GM10248 (cell line): ENCODE results near the gene IL17RD.

Experiments used
- CTCF ChIA-PET: fragments of 300-600 bp; sonication (Branson Sonifier 250); formaldehyde crosslinking; extraction: SDS; loops from one replicate; lab custom pipeline; 2021; ENCODE audit warnings: antibody characterized with exemption; lab: Yijun Ruan, JAX
- POLR2A ChIA-PET: fragments of 350-650 bp; sonication (Branson Sonifier 250); formaldehyde crosslinking; extraction: SDS; loops from one replicate; lab custom pipeline; 2020; ENCODE audit warnings: antibody characterized with exemption; lab: Yijun Ruan, JAX
- DNase-seq: peaks from one replicate; pipeline ENCODE4 v3.0.0; 2012; ENCODE audit errors: extremely low spot score
- CTCF ChIP-seq: IDR thresholded peaks from 2 replicates; pipeline ENCODE4 v1.5.1; 2012; ENCODE audit warnings: mild to moderate bottlenecking, low read depth; ENCODE audit errors: extremely low read depth, missing control alignments, control extremely low read depth

The IL17RD gene

DNA sequence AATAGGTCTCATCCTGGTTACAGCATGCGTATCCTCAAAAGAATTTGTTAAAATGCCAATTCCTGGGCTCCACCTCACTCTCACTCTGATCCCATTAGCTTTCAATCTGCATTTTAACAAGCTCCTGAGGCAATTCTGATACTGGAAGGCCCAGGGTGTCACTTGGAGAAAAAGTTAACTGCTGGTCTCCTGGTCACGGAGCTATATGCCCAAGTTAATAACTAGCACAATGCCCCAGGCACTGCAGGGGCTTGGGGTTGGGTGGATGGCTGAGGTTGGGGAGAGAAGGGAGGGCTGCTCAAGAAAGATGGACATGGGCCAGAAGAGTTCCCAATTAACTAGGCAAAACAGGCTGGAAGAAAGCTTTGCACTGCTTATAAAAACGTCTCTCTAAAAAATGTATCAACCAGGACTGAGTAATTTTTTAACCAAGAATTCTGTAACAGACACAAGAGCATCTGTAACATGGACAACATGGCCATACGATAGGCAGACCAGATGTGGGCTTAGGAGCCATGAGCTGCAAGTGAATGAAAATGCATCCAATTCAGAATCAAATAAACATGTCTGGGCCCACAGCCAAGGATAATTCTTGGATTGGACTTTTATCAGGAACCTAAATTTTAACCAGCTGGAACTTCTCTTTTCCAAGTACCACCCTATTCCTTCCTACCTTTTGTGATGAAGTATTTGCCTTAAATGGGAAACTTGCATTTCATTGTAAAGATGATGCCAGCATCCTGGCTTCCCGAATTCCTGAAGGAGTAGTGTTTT is 4.2 kb downstream of the IL17RD start:
- no peak for DNase-seq
- CTCF ChIA-PET: interaction anchor here (0.8 to 3.0 kb wide), 3 partner anchors 8 to 13 kb away, joined by 3 to 10 read pairs (median 9); no protein-coding TSS in a partner anchor
- no peak for TF ChIP-seq CTCF
- POLR2A ChIA-PET: no interaction called here

DNA sequence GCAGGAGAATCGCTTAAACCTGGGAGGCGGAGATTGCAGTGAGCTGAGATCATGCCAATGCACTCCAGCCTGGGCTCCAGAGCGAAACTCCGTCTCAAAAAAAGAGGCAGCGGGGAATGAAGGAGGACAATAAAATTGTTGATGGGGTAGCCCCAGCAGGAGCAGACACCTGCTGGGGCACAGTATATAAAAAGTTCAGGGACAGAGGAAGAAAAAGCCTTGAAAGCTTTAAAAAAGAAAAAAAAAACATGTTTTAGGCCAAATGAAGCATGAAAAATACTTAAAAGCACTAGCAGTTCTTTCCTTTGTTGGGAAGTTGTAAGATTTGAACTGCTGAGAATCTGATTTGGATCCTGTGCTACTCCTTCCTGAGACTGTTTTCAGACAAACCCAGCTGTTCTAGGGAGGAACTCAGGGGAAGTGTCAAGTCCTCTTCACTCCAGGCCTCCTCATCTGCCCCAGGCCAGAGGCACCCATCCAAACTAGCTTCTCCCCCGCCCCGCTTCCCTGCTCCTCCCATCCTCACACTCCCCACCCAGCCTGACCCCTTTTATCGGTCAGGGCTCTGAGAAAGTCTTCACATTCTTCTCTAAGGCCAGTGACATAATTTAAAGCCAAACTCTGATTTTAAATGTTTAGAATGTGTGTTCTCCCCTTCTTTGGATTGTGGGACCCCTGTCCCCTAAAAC is 4.9 kb downstream of the IL17RD start:
- POLR2A ChIA-PET: no interaction called here
- CTCF ChIA-PET: interaction anchor here (0.8 to 3.0 kb wide), 5 partner anchors 9 to 60 kb away, joined by 3 to 10 read pairs (median 7); no protein-coding TSS in a partner anchor
- DNase-seq: no peak
- TF ChIP-seq CTCF: no peak

DNA sequence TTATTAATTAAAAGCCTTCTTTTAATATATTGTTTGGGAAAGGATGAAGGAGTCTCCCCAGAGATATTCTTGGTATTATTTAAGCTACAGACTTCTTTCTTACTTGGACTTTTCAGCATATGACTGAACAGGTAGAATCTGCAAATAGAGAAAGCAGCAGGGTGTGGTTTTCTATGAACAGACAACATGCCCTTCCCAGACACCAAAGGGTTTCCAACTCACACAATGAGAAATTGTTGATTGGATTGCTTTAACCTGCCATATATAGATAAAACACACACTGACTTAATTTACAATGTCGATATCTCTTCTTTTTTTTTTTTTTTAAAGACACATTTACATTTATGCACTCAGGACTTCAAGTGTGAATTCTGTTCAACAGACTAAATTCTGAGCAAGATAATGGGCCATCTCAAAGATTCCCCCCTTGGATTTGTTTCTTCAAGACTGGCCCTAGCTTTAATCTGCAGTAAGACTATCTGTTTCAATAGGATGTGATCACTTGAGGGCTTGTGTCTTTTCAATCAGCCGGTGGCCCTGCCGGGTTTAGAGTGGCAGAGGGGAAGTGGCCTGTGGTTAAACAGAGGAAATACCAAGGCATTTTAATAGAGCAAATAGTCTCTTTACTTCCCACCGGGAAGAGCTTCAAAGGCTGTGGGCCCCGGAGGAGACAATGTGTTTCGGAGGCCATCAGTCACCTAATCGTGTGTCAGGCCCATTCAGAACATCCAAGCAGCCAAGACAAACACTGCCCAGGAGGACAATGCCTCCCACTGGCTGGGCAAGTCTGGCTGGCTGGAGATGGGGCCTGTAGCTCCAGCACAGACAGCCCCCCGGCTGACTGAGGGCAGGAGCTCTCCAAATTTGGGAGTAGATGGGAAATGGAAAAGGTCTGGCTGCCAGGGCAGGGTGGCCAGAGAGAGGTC is 6.1 kb downstream of the IL17RD start:
- CTCF ChIA-PET: interaction anchor here (0.8 to 3.0 kb wide), 5 partner anchors 10 to 59 kb away, joined by 3 to 10 read pairs (median 7); no protein-coding TSS in a partner anchor
- DNase-seq: no peak
- TF ChIP-seq CTCF: no peak
- POLR2A ChIA-PET: no interaction called here

- no peak for DNase-seq
- POLR2A ChIA-PET: no interaction called here
- no peak for TF ChIP-seq CTCF
- CTCF ChIA-PET: interaction anchor here (0.9 to 3.0 kb wide), 3 partner anchors 11 to 58 kb away, joined by 4 to 10 read pairs (median 7); no protein-coding TSS in a partner anchor
Observed at GRCh38 chr3:57158325-57158724, 6.8 kb downstream of the IL17RD start.

GRCh38 chr3:57157545-57157944 is 7.6 kb downstream of the IL17RD start:
- no peak for TF ChIP-seq CTCF
- no peak for DNase-seq
- ChIA-PET POLR2A (no interaction called here), CTCF (interaction anchor here (2.1 to 3.0 kb wide), 2 partner anchors 12 to 17 kb away, joined by 6 to 10 read pairs; no protein-coding TSS in a partner anchor)

DNA sequence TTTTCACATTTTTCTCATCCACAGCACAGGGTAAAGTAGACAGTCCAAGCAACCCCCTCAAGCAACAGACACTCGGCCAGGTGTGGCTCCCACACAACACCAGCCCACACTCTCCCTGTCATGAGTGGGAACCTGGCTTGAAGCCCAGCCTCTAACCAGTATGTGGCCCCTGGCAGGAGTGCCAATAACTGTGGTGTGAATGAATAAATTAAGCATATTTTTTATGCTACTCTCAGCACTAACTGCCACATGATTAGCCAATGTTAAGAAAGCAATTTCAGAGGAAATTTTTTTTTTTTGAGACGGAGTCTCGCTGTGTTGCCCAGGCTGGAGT is 9.9 kb downstream of the IL17RD start:
- TF ChIP-seq CTCF: no peak
- CTCF ChIA-PET: interaction anchor here (2.1 kb wide), 1 partner anchor 14 kb away, joined by 6 read pairs; no protein-coding TSS in a partner anchor
- POLR2A ChIA-PET: no interaction called here
- DNase-seq: no peak
